C4-2B (cell line): ENCODE measurements around the gene ADISSP.

Experiments
- ZFX ChIP-seq: fragments of 450-650 bp; IDR thresholded peaks from 2 replicates; pipeline ENCODE4 v1.6.1; 2017
- TF ChIP-seq, protein P1 (sequence below): fragments of 450-650 bp; conservative IDR thresholded peaks from 2 replicates; pipeline ENCODE4 v1.5.1; 2017; ENCODE audit warnings: mild to moderate bottlenecking

DNA sequence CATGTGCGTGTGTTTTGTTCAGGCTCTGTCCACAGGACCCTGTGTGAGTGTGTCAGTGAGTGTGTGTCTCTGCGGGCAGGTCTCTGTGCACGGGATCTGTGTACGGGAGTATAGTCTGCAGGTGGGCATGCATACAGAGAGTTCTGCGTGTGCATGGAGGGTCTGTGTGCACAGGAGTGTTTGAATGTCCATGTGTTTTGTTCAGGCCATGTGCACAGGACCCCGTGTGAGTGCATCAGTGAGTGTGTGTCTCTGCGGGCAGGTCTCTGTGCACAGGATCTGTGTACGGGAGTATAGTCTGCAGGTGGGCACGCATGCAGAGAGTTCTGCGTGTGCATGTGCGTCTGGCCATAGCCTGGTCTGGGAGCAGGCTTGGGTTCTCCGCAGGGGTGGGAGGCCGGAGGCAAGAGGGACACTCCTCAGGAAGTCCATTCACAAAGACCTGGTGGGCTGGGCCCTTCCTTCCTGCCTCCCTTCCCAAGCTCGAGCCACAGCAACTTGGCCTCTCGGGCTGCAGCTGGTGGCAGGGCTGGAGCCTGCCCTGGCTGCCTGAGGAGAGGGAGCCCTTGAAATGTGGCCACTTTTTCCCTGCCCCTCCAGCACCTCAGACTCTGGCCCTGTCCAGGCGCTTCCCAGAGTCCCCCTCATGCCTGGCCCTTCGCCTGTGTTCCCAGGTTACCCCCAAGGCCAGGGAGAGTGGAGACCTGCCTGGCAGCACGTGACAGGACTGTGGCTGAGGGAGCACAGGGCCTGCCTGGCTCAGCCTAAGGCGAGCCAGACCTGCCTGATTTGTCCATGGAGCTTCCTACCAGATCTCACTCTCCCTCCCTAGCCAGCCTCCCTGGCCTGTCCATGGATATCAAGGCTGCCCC, 28.3 kb downstream of the ADISSP start:
- TF ChIP-seq, protein P1, sequence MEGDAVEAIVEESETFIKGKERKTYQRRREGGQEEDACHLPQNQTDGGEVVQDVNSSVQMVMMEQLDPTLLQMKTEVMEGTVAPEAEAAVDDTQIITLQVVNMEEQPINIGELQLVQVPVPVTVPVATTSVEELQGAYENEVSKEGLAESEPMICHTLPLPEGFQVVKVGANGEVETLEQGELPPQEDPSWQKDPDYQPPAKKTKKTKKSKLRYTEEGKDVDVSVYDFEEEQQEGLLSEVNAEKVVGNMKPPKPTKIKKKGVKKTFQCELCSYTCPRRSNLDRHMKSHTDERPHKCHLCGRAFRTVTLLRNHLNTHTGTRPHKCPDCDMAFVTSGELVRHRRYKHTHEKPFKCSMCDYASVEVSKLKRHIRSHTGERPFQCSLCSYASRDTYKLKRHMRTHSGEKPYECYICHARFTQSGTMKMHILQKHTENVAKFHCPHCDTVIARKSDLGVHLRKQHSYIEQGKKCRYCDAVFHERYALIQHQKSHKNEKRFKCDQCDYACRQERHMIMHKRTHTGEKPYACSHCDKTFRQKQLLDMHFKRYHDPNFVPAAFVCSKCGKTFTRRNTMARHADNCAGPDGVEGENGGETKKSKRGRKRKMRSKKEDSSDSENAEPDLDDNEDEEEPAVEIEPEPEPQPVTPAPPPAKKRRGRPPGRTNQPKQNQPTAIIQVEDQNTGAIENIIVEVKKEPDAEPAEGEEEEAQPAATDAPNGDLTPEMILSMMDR: no peak
- no peak for TF ChIP-seq ZFX
